Esophagus (tissue), 2 donors: ENCODE results near the gene EXOC8. TPM values are rescaled to one million over a fixed set of nuclear protein-coding genes. Genes with fewer than 3 reads are reported as not detected.

Experiments used
- H3K27ac ChIP-seq, 2 donors: one replicate each; pipeline ENCODE4 v1.5.1; 2013; ENCODE audit warnings: low read depth in 2 of 2, mild to moderate bottlenecking in 2 of 2, inconsistent platforms in 1 of 2, low read length in 1 of 2, moderate library complexity in 1 of 2
- H3K27me3 ChIP-seq, 2 donors: one replicate each; pipeline ENCODE4 v1.6.1; 2013; ENCODE audit warnings: low read length in 2 of 2, control low read depth in 1 of 2, mild to moderate bottlenecking in 1 of 2; ENCODE audit not compliant: insufficient read depth in 2 of 2, control insufficient read depth in 1 of 2
- H3K36me3 ChIP-seq, 2 donors: one replicate each; pipeline ENCODE4 v1.6.1; 2013; ENCODE audit warnings: low read length in 1 of 2; ENCODE audit not compliant: control insufficient read depth in 2 of 2, insufficient read depth in 2 of 2
- H3K4me1 ChIP-seq, 2 donors: one replicate each; pipeline ENCODE4 v1.6.1; 2013; ENCODE audit warnings: low read length in 1 of 2; ENCODE audit not compliant: control insufficient read depth in 2 of 2, insufficient read depth in 2 of 2
- H3K4me3 ChIP-seq, 2 donors: one replicate each; pipeline ENCODE4 v1.5.1; 2013; ENCODE audit warnings: low read length in 2 of 2, mild to moderate bottlenecking in 2 of 2, low read depth in 1 of 2, moderate library complexity in 1 of 2
- H3K9me3 ChIP-seq, 2 donors: one replicate each; pipeline ENCODE4 v1.6.1; 2013; ENCODE audit warnings: mild to moderate bottlenecking in 2 of 2, low read depth in 1 of 2, low read length in 1 of 2, moderate library complexity in 1 of 2; ENCODE audit not compliant: control insufficient read depth in 2 of 2, insufficient read depth in 1 of 2
- WGBS, 2 donors: extraction: QIAGEN DNeasy Blood & Tissue Kit; methylation state at CpG; one replicate each; pipeline ENCODE4 v1.1.7; 2013; 5-methylcytosine and 5-hydroxymethylcytosine counted together
- polyA plus RNA-seq, 2 donors: library from polyadenylated mRNA; stranded (reverse); fragments of 200-250 nt; gene quantifications; one replicate each; pipeline ENCODE4 v1.2.3, GENCODE V29; 2013
- donor health status: healthy with polysubstance abuse.
- donor health status: Bipolar disorder and iron deficiency.

EXOC8 gene
- polyA plus RNA-seq, 2 donors = 3.0 to 3.6 TPM

DNA sequence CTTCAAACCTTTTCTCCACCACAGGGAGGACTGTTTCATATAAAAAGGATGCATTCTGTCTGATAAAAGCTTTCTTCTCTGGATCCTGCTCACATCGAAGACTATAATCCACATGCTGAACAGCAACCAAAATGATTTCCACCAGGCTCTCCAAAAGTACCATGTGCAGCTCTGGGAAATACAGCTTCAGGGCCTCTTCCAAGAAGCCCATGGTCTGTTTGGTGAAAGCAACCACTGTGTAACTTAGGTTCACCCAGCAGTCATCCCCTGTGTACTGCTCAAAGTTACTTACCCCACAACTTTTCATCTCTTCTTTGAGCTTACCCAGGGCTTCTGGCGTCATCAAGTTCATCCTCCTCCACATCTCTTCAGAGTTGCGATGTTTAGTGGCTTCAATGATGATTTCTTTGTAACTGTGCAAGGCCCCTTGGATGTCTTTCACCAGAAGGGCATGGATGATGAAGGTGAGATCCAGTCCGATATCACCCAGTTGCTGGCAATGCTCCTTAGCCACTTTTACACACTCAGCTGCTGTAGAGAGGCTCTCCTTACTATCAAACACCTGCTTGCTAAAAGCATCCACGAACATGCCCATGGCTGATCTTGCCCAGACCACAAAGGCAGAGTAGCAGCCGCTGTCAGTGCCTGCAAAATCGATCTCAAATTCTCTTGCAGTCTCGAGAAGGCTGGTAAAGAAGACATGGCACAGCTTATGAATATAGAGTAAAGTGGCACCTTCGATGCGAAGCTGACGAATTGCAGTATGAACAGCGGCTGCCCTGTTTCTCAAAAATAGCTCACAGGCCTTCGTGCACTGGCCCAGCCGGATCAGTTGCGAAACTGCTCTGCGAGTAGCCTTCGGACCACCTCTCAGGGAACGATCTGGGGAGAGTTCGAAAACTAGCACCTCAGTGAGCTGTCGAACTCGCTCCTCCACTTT is 1.7 kb downstream of the EXOC8 start:
- Histone ChIP-seq H3K4me3 (peak overlapping the region; percentile 79 to 84), H3K36me3 (peaks cover 0 to 2% of the 10 kb centered on the region in 2 donors), H3K27ac (peak overlapping the region in 1 of 2 donors; percentile 3), H3K4me1 (peaks cover 11 to 18% of the 10 kb centered on the region in 2 donors), H3K27me3 (no peaks in the 10 kb centered on the region), H3K9me3 (no peaks in the 10 kb centered on the region)
- WGBS, 2 donors = 48 to 66% methylated on average over 21 of the region's 21 CpGs

DNA sequence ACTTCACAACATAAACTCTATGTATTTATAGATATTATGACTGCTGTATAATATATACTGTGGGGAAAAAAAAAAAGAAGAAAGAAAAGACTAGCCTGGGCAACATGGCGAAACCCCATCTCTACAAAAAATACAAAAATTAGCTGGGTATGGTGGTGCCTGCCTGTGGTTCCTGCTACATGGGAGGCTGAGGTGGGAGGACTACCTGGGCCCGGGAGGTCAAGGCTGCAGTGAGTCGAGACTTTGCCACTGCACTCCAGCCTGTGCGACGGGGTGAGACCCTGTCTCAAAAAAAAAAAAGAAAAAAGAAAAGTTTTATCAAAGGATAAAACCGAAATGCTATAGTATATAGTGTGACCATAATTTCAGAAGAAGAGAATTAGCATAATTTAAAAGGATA is 2.7 kb downstream of the EXOC8 start:
- Histone ChIP-seq H3K27ac (no peak overlapping the region), H3K9me3 (no peaks in the 10 kb centered on the region), H3K27me3 (no peaks in the 10 kb centered on the region), H3K36me3 (no peaks in the 10 kb centered on the region), H3K4me3 (peak overlapping the region in 1 of 2 donors; percentile 42), H3K4me1 (peaks cover 11 to 18% of the 10 kb centered on the region in 2 donors)
- 85 to 92% methylated on average over 6 of the region's 6 CpGs for WGBS, 2 donors

DNA sequence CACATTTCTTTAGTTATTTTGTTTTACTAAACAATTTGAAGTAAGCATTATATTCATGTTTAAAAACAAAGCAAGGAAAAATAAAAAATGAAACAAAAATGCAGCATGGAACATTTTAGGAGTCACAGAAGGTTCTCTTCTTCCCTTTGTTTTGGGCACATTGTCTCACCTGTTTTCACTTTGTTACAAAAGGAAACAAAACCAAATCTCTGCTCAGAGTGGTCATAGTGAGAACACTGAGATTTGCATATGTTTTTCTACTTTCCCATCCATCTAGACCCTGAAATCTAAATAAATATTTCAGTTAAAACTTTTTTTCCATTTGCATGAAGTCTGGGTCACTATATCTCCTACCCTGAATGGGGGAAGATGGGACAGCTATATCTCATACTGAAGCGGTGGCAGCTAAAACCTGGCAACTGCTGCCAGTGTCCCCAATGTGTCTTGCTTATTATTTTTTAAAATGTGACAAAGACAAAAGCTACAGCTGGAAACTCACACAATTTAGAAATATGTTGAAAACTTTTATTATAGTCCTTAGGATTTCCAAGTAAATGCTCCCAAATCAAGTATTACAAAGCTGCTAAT is 3.5 kb downstream of the EXOC8 start:
- WGBS, 2 donors = 66 to 76% methylated on average over 1 of the region's 1 CpG
- H3K27me3 ChIP-seq = no peaks in the 10 kb centered on the region
- H3K4me1 ChIP-seq = peaks cover 9 to 14% of the 10 kb centered on the region in 2 donors
- H3K9me3 ChIP-seq = no peaks in the 10 kb centered on the region
- no peaks in the 10 kb centered on the region for H3K36me3 ChIP-seq
- H3K27ac ChIP-seq = no peak overlapping the region
- H3K4me3 ChIP-seq = peak overlapping the region in 1 of 2 donors; percentile 42

DNA sequence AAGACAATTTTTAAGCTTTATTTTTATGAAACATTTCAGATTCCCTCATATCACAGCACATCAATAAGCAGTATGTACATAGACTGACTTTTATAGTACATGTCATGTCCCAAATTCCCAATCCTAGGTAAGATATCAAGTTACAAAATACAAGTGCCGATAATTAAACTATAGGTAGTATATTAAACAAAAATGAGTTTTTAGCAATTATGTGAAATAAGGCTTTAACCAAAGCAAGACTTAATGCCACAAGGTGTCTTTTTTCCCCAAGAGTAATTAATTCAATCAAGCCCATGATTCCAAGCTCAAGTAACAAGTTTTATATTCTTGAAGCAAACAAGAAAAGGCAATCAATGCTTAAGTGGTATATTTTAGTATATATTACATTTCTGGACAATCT is 4.9 kb downstream of the EXOC8 start:
- Histone ChIP-seq H3K27me3 (no peaks in the 10 kb centered on the region), H3K4me1 (peaks cover 9 to 14% of the 10 kb centered on the region in 2 donors), H3K36me3 (no peaks in the 10 kb centered on the region), H3K4me3 (no peak overlapping the region), H3K9me3 (no peaks in the 10 kb centered on the region), H3K27ac (no peak overlapping the region)
- 90 to 91% methylated on average over 1 of the region's 1 CpG for WGBS, 2 donors

DNA sequence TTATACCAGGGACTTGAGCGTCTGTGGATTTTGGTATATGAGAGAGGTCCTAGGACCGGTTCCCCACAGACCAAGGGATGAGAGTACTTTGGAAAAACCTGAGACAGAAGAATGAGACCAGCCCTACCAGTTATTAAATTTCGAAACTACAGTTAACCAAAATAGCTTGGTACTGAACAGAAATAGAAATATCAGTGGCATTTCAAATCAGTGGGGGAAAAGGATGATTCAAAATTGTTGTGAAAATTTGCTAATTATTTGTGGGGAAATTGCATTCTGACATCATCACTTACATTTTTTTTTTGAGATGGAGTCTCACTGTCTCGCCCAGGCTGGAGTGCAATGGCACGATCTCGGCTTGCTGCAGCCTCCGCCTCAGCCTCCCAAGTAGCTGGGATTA is 8.2 kb downstream of the EXOC8 start:
- no peak overlapping the region for H3K27ac ChIP-seq
- H3K4me3 ChIP-seq = no peak overlapping the region
- WGBS, 2 donors = 88 to 93% methylated on average over 7 of the region's 7 CpGs
- H3K9me3 ChIP-seq = no peaks in the 10 kb centered on the region
- H3K27me3 ChIP-seq = no peaks in the 10 kb centered on the region
- H3K36me3 ChIP-seq = no peaks in the 10 kb centered on the region
- H3K4me1 ChIP-seq = no peaks in the 10 kb centered on the region

DNA sequence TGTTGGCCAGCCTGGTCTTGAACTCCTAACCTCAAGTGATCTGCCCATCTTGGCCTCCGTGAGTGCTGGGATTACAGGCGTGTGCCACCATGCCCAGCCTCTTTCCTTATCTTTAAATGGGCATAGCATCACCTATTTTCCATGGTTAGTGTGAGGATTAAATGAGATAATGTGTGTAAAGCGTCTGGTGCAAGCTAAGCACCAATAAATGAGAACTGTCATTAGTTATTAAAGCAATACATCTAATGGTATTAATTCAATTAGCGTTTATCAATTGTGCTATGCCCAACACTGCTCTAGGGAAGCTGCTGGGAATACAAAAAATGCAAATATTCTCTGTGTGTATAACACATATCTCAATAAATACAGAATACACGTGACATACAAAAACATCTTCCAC is 10.0 kb downstream of the EXOC8 start:
- 82% methylated on average over 5 of the region's 5 CpGs for WGBS, 2 donors

DNA sequence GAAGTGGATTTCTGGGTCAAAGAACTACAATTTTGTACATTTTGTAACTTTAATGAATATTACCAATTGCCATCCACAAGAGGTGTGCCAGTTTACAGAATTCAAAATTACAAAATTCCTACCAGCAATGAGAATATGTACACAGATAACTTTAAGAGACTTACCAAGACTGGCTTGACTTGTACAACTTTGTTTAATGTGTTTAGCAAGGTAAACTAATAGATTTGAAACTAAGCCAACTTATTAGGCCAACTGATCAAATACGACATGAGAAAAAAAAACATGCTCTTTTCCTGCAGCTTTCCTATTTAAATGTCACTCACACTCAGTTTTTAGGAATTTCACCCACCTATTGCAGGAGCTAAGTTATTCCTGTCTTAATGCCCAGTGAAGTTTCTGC is 11.4 kb downstream of the EXOC8 start:
- no peaks in the 10 kb centered on the region for H3K27me3 ChIP-seq
- H3K4me1 ChIP-seq = no peaks in the 10 kb centered on the region
- H3K9me3 ChIP-seq = no peaks in the 10 kb centered on the region
- H3K27ac ChIP-seq = no peak overlapping the region
- H3K36me3 ChIP-seq = no peaks in the 10 kb centered on the region
- no peak overlapping the region for H3K4me3 ChIP-seq
- WGBS, 2 donors = 44 to 48% methylated on average over 1 of the region's 1 CpG

More for the DNA sequence above, 10.0 kb downstream of the EXOC8 start:
- Histone ChIP-seq H3K4me3 (no peak overlapping the region), H3K4me1 (no peaks in the 10 kb centered on the region), H3K36me3 (no peaks in the 10 kb centered on the region), H3K9me3 (no peaks in the 10 kb centered on the region), H3K27me3 (no peaks in the 10 kb centered on the region), H3K27ac (no peak overlapping the region)

DNA sequence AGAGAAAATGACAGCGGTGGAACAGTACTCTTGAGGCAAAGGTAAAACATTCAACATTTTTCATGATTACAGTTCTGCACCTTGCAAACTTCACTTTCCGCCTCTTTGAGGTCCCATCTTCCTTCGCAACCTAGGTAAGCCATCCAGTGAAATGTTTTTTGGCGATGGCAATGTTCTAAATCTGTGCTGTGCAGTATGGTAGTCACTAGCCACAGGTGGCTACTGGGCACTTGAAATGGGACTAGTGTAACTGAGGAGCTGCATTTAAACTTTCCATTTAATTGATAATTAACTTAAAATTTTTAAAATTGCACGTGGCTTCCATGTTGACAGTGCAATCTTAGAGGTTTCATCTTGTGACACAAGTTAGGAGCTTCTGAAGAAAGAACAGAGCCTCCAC is 13.0 kb downstream of the EXOC8 start:
- H3K36me3 ChIP-seq = no peaks in the 10 kb centered on the region
- H3K27ac ChIP-seq = no peak overlapping the region
- WGBS, 2 donors = 87% methylated on average over 5 of the region's 5 CpGs
- no peaks in the 10 kb centered on the region for H3K27me3 ChIP-seq
- no peaks in the 10 kb centered on the region for H3K4me1 ChIP-seq
- H3K9me3 ChIP-seq = no peaks in the 10 kb centered on the region
- H3K4me3 ChIP-seq = no peak overlapping the region

DNA sequence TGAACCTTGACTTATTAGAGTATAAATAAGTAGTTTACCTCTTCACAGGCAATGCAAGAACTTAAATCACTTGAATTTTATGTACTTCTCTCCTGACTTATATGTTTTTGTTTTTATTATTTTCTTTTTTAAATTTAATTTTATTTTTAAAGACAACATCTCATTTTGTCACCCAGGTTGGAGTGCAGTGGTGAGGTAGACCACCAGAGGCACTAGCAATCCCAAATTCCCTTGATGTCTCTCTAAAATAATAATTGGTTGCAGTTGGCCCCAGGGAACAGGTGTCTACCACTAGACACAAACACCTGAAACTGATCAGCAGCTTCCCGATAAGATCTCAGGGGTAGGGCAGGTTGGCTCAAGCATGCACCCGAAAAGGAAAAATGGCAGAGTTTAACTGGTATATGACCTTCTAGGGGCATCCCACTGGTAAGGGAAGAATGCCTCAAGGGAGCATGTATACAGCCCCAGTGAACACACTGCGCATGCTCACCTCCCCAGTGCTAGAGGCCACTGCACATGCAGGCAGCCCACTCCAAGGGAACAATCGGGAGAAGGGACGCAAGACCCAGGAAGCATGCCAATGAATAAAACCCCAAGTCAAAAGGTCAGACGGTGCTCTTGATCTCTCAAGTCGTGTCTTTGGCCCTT is 14.6 kb downstream of the EXOC8 start:
- H3K4me3 ChIP-seq = no peak overlapping the region
- 78 to 79% methylated on average over 7 of the region's 7 CpGs for WGBS, 2 donors
- H3K4me1 ChIP-seq = no peaks in the 10 kb centered on the region
- H3K9me3 ChIP-seq = no peaks in the 10 kb centered on the region
- H3K36me3 ChIP-seq = no peaks in the 10 kb centered on the region
- no peak overlapping the region for H3K27ac ChIP-seq
- no peaks in the 10 kb centered on the region for H3K27me3 ChIP-seq
